NCI-H187 (cell line): Measurements from ENCODE around the gene FAM171A1.

Experiments used
- DNase-seq, 2 experiments: peaks; one replicate each; lab custom pipeline; 2025; lab: John Stamatoyannopoulos, UW

The FAM171A1 gene

DNA sequence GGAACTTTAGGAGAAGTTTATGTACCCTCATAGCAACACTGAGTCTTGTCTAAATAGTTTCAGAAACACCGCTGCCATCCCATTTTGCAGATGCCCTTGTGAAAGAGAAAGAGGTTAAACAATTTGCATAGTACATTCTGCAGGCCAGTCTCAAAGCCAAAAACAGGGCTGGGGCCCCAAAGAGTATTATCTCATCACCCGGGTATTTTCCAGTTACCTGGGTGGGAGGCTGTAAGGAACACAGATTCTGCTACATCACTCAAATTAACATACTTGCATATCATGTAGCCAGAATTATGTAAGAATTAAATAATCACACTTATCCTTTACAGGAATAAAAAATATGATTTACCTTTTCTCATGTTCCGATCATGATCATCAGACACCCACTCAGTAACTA lies 3.1 kb upstream of the FAM171A1 start:
- no peak for DNase-seq

DNA sequence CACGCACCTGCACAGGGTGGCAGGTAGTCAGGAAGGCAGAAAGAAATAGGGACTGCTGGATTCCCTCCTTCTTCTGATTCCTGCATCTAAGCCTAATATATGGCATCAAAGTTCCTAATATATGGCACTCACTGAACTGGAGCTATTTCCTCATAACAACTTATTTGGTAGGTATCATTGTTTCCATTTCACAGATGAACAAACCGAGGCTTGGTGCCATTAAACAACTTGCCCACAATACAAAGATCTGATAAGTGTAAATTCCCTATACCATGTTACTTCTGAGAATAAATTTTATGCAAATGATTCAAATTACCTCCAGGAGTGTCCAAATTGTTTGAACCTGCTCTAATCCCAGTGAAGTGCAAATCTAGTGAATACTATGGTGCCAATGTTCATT lies 2.1 kb upstream of the FAM171A1 start:
- no peak for DNase-seq

DNA sequence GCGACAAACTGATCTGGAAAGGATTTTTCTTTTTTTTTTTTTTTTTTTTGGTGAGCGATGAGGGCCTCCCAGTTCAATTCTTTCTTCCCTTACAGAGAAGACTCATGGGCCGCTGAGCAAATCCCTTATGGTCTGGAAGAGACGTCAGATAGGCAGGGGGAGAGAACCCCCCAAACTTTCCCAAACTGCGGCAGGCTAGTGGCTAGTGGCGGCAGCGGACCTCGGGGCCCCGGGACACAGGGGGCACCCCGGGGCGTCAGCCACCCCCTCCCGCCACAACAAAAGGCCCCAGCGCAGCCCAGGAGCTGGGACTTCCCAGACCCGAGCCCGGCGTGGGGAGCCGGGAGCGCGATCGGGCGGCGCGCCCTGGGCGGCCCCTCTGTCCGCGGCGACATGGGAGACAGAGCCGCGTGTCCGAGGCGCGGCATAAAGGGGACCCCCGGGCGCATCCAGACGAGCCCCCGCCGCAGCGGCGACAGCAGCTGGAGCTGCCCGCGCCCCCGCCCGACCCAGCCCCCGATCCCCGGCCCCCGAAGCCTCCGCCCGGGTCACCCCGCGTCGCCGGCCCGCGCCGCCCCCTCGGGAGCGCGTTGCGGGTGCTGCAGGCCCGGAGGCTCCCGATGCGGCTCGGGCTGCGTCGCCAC lies 755 bp downstream of the FAM171A1 start:
- DNase-seq, result no peak

DNA sequence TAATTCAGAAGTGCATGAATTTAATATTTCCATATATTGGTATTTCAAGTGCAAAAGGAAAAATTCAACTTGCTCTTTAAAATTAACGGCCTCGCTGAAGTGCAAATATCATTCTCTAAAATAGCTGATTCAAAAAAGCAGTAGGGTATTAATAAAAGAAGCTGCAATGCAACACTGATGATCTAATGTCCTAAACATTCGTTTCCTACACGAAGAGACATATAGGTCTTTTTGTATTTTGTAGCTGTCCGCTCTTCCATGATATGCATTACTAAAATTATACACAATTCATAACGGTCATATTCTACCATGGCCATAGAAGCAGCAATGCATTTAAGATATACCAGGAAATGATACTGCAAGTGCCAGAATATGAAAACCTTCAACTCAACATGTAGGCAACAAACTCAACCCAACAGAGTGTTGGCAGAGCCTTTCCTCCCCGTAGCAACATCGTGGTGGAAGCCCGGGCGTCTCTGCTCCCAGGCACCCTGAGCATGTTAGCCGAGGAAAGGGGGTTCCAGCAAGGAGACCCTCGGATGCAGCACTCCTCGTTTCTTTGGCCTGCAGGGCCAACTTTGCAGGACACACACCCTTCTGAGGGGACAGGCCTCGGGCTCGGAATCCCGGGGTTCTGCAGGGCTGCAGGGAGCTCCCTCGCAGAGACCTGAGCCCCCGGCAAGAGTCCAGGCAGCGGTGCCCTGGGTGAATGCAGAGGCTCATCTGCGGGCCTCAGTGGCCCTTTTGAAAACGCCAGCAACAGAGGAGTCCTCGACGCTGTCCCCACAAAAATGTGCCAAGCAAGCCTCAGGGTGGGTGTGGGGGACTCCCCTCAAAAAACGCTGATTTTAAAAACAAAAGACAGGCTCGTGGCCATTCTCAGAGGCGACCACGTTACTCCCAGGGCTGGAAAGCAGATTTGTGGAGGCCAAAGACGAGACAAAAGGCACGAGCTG lies 1.6 kb downstream of the FAM171A1 start:
- DNase-seq, result no peak

DNA sequence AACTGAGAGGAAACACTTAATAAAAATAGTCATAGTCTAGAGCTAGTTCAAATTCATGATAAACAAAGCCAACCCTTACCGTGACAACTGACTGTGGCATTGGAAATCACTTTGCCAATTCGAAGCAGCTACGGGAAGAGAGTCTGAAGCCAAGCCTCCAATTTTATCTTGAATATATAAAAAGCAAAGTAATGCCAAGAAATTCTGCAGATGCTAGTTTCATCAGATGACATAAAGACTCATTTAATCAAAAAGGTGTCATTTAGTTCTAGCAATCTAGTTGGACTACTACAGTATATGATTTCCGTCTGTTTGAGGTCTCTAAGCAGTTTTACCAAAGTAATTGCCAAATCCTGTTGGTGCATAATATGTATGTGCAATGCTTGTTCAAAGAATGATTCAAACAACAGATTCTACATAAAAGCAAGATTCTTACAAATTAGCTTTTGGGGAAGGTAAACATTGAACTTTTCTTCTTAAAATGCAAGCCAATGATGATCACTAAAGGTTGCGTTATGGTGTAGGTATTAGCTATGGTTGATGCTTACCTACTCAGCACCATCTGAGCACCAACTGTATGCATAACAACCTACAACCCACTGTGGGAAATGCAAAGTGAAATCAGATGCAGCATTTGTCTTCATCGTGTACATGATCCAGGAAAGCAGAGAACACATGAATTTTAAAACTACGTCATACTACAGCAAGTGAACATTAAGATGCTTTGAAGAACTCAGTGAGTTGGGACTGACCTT lies 2.8 kb downstream of the FAM171A1 start:
- no peak for DNase-seq

DNA sequence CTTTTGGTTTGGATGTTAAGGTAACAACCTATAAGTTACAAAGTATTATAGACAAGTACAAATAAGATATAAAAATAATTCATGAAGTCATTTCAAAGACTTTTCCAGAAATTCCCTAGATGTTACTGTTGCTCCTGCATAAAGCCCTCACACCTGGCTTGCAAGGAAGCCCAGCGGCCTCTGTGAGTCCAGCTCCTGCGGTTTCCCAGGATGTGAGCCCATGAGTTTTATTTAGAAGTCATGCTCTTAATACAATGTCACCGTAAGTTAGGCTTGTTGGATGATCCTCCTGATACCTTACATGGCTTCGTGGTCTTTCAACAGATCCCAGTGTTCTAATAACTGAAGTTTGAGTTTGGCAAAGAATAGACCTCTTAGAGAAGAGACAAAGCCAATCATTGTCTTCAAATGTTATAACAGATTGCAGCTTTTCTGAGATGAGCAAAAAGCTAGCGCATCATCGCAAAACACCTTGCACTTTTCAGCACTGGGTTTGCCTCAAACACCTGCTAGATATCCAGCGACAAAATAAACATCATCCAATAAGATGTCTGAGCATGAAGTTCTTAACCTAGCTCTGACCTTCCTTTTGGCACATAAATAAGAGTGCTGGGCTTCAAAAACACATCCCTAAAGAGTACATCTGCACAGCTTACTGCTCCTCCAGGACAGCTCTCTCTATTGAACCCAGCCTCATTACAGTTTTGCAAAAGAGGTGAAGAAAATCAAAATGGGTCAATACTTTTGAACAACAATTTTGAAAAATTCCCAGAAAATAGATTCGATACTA lies 3.6 kb downstream of the FAM171A1 start:
- no peak for DNase-seq

DNA sequence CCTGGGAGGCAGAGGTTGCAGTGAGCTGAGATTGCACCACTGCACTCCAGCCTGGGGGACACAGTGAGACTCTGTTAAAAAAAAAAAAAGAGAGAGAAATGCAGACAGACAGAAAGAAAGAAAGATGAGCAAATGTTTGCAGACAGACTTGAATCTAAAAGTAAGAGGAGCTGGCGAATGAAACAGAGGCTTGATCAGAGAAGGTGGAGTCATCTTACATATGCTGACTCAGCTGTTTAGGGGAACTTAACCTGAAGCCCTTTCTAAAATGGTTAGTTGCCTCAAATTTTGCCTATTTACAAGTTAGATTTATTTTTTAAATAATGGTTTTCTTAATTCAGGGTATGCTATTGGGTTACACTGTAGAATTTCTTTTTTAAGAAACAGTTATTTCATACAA lies 5.4 kb downstream of the FAM171A1 start:
- DNase-seq, result no peak

DNA sequence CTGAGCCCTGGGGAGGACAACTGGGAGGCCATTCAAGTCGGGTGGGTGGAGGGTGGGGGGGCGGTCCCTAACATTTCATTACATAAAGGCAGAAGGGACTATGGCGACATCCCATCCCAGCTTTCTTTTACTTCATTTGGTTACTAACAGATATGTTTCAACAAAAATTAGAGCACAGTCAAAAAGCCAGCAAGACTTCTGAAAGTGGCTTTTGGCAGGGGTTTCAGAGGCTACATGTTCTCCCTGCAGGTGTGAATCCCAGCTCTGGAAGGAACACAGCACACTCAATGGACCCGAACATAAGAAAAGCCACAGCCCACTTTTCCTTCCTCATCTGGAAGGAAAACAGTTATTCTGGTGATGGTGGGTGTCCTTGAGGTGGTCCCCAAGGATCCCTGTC lies 7.1 kb downstream of the FAM171A1 start:
- no peak for DNase-seq

DNA sequence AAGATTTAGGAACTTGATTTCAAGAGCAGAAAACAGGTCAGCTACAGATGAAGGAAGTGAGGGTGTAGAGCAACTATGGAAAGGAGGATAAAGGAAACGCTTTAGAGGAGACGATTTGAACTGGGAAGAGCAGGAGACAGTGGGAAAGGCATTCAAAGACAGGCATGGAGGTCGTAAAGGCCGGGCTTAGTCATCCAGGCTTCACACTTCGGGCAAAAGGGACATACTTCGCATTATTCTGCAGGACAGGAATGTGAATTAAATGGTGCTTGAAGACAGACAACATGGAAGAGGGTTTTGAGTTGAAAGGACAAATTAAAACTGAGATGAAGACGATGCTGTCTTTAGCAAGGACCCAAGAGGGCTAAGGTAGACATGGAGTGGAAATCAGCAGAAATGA lies 8.1 kb downstream of the FAM171A1 start:
- DNase-seq, result no peak

DNA sequence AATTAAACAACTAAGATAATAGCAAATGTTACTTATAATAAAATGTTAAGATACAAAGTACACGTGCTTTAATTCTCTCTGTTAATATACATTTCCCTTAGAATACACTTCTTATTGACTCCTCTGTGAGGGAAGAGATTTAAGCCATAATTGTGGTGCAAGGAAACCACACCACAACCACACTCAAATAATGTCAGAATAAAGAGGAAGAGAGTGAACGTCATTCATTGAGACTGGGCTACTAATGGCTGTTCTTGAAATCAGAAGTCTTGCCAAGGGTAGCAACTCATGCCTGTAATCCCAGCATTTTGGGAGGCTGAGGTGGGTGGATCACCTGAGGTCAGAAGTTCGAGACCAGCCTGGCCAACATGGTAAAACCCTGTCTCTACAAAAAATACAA lies 10.0 kb downstream of the FAM171A1 start:
- DNase-seq, result no peak

DNA sequence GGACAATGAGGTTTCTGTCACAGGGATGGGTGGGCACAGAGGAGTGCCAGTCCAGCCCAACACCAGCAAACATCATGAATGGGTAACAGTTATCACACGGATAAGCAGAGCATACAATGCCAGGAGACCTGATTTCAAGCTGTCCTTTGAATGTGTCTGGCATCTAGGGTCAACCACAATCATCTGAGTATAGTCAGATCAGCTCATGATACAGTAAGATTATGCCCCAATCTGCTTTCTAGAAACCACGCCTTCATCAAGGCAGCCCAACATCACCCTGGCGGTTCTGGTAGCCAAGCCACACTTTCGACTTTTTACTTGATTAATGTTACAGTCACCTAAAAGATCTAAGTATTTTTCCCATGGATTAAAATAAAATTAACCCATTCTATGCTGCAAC lies 10.5 kb downstream of the FAM171A1 start:
- no peak for DNase-seq

DNA sequence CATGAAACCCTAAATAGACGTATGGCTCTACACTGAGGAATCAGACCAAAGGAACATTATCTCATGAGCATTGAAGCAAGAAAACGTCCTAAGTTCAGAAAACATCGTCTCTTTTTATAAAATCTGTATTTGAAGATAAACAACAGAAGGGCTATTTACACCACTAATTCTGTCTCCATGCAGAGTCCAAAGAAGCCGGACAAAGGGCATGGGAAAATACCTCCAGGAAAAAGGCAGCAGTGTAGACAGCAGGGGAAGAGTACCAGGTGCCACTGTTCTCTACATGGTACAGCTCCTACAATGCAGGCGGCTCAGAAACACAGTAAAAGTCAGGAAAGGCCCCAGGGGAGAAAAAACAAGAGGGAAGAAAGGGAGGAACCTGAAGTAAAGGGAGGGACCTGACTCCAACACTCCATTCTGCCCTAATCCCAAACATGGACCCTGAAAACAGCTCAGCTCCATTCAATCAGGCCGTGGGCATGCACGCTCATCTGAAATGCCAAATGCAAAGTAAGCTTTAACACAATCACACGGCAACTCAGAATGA lies 17.5 kb downstream of the FAM171A1 start:
- no peak for DNase-seq

DNA sequence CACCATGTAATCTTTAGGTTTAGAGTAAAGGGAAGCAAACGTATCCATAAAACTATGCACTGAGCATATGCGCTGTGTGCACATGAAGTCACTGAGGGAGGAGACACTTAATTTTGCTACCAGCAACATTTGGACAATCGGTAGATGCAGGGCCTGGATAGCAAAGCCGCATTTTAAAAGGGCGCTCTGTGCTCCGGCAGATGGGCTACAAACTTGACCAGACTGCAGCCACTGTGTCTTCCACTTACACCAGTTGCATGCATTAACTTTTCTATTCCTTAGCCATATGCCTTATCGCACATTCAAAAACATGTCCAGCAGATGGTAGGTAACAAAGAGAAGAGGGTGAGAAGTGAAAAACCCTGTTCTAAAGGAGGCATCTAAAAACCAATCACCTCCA lies 18.3 kb downstream of the FAM171A1 start:
- no peak for DNase-seq

DNA sequence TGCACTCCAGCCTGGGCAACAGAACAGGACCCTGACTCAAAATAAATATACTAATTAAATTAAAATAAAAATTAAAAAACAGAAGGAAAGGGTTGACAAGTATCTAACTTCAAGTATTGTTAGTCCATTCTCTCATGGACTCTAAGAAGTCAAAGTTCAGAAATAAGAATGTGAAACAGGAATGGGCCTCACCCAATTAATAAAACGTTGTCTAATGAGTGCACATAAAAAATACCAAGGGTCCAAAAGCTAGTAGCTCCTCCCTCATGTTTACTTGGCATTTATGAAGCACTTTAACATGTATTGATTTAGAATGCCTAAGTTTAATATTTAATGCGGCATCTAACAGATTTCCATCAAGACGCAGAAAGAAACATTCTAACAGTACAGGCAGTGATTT lies 18.9 kb downstream of the FAM171A1 start:
- no peak for DNase-seq

DNA sequence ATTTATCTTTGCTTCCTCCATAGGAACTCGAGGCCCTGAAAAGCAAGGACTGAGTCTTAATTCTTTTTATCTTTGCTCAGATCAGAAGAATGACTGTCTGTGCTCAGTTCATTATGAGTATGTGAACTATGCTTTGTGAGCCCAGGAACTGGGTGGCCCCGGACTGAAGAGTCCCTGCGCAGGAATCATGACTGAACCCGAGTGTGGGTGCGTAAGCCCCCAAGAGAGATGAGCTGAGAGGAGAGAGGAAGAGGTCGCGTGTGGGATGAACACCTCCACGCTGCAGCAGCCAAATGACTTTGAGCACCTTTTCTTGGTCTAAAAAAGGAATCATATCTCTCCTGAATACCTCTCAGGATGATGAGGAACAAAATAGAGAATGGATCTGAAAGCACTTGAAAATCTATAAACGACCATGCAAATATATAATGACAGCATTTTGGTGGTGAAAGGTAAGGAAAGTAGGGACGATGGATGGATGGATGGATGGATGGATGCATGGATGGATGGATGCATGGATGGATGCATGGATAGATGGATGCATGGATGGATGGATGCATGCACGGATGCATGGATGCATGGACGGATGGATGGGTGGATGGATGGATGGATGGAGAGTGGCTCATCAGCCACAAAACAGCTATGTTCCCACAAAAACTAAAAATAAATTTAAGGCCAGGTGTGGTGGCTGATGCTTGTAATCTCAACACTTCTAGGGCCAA lies 19.8 kb downstream of the FAM171A1 start:
- no peak for DNase-seq

DNA sequence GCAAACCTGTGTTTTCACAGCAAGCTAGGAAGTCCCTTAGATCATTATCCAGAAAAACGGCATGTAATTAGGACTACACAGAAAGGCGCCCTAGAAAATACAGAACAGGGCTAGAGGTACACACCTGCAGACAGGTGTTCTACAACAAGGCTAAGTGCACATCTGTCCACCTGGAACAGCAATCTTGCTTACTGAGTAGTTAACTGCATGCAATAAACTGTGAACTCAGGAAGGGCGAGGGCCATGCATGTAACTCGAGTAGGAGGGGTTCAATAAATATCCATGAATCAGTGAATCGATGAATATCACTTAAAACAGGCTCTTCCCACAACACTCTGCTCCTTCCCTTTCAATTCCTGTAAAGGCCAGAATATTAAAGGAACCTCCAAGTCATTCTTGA lies 22.0 kb downstream of the FAM171A1 start:
- no peak for DNase-seq

DNA sequence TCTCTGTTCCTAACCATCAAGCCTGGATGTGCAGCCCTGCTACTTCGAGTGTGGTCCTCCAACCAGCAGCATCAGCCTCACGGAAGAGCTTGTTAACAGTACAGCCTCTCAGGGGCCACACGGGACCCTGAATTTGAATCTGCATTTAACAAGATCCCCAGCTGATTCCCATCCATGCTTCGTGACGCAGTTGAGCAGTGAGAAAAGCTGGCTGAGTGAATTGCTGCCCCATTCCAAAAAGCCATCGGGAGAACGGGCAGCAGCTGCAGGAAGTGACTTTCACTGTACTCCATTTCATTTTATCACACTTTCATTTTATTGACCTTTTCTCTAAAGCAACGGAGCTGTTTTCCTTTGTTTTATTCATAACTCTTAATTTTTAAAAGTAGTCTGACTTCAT lies 22.5 kb downstream of the FAM171A1 start:
- no peak for DNase-seq

DNA sequence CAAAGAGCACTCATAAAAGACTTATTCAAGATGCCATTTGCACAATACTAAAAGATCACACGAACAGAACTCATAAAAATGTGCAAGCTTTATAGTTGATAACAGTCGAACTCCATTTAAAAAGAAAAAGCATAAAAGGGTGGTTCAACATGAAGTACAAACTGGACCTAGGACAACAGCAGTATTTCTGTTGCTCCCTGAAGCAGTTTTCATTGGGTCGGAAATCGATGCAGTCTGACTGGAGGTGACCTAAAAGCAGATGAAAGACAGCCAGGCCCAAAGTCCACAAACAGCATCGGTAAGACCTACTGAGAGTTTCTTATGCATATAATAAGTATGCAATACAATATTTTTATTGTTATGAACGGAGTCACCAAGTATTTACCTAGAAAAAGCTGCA lies 23.9 kb downstream of the FAM171A1 start:
- DNase-seq, result no peak

DNA sequence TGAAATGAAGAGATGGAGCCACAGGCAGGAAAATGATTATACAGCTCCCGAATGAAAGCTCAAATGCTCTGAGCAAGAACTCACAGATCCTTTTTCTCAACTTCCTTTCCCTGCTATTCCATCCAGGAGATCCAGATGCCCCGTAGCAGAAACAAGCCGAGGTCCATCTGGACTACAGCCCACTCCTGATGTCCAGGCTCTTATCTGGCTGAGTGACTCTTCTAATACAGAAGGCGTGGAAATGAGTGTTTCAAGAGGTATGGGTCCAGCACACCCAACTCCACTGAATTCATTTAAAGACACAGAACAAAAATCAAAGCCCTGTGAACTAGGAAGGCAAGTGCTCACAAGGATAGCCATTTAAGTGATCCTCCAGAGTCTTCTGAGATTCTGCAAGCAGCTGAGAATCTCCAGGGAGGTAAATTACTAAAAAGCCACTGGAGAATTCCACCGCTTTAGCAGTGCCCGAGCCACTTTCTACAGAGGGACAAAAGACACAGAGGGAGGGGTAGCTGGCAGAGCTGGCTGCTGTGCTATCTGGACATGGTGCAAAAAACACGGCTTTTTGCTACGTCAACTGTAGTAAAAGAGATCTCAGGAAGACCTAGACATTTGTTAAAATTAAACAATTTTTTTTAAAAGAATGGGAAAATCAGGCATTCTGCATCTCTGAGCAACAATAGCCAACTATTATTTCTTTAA lies 24.5 kb downstream of the FAM171A1 start:
- DNase-seq, result no peak

DNA sequence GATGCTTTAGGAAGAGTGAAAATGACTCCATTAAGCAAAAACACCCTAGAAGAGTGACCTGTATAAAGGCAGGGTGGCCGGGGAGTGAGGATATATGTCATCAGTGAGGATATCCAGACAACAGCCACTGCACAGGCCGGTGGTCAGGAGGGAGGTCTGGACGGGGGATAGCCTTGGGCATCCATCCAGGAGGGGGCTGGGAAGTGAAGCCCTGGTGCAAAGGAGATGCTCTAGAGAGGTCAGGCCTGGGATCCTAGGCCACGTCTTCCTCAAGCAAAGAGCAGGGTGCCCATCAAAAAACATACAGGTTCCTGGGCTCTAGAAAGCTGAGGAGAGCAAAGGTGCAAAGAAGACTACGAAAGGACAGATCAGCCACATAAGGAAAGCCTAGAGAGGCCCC lies 25.6 kb downstream of the FAM171A1 start:
- DNase-seq, result no peak
